CD4-positive, CD25-positive, alpha-beta regulatory T cell (primary cell): Measurements from ENCODE around the gene NFKB2. TPM values are rescaled to one million over a fixed set of nuclear protein-coding genes. Genes with fewer than 3 reads are reported as not detected.

Experiments used
- ATAC-seq, 2 donors: fragments of 150-1000 bp; cut with Tn5 transposase; one replicate each; pipeline ENCODE4 v1.10.0; 2021; ENCODE audit warnings: low read depth in 2 of 2, moderate number of reproducible peaks in 2 of 2, moderate library complexity in 1 of 2
- DNase-seq, 3 donors: peaks; one replicate each; pipeline versions ENCODE4 v3.0.0 to v3.0.0-alpha.2; 2012 to 2022; ENCODE audit warnings: mixed read lengths in 1 of 3
- H3K27ac ChIP-seq: one replicate; pipeline ENCODE4 v1.7.0; 2013; ENCODE audit warnings: mild to moderate bottlenecking, low read length; ENCODE audit not compliant: insufficient read depth, poor library complexity, severe bottlenecking
- H3K27me3 ChIP-seq: one replicate; pipeline ENCODE4 v1.7.0; 2013; ENCODE audit warnings: low read length; ENCODE audit not compliant: control insufficient read depth, insufficient read depth
- H3K36me3 ChIP-seq: one replicate; pipeline ENCODE4 v1.7.0; 2013; ENCODE audit warnings: mild to moderate bottlenecking, low read length, moderate library complexity; ENCODE audit not compliant: control insufficient read depth, insufficient read depth
- H3K4me1 ChIP-seq: 2 replicates; pipeline ENCODE4 v1.7.0; 2013; ENCODE audit warnings: mild to moderate bottlenecking, low read length; ENCODE audit not compliant: insufficient read depth, control insufficient read depth, poor library complexity, severe bottlenecking
- H3K4me3 ChIP-seq: one replicate; pipeline ENCODE4 v1.7.0; 2013; ENCODE audit warnings: low read depth, mild to moderate bottlenecking, low read length, moderate library complexity
- H3K9me3 ChIP-seq, 2 experiments: 1 replicate in 1 of 2; 2 replicates in 1 of 2; pipeline ENCODE4 v1.7.0; 2013; ENCODE audit warnings: low read length in 2 of 2, mild to moderate bottlenecking in 1 of 2, moderate library complexity in 1 of 2; ENCODE audit not compliant: control insufficient read depth in 2 of 2
- H3K27ac Mint-ChIP-seq, 3 donors: one replicate each; pipeline ENCODE4 v1.8.0; 2020 to 2022; ENCODE audit warnings: mild to moderate bottlenecking in 3 of 3, mixed read lengths in 3 of 3, moderate library complexity in 2 of 3
- H3K27me3 Mint-ChIP-seq: one replicate; pipeline ENCODE4 v1.8.0; 2022; ENCODE audit warnings: mild to moderate bottlenecking, mixed read lengths
- H3K36me3 Mint-ChIP-seq: one replicate; pipeline ENCODE4 v1.8.0; 2020; ENCODE audit warnings: mixed read lengths
- H3K4me1 Mint-ChIP-seq, 4 donors: one replicate each; pipeline ENCODE4 v1.8.0; 2020 to 2022; ENCODE audit warnings: mixed read lengths in 4 of 4, mild to moderate bottlenecking in 1 of 4
- H3K4me3 Mint-ChIP-seq, 4 donors: one replicate each; pipeline ENCODE4 v1.8.0; 2020 to 2022; ENCODE audit warnings: mild to moderate bottlenecking in 4 of 4, mixed read lengths in 4 of 4, moderate library complexity in 3 of 4
- H3K9me3 Mint-ChIP-seq, 7 donors: one replicate each; pipeline ENCODE4 v1.8.0; 2020 to 2022; ENCODE audit warnings: mixed read lengths in 7 of 7, mild to moderate bottlenecking in 3 of 7, moderate library complexity in 2 of 7
- polyA plus RNA-seq, 4 donors: library from polyadenylated mRNA; unstranded; fragments of 300-500 nt; fragmentation: Illumina TruSeq; gene quantifications; one replicate each; pipeline ENCODE4 v1.2.3, GENCODE V29; 2021
- total RNA-seq: library from RNA; stranded (reverse); gene quantifications from one replicate; pipeline ENCODE4 v1.2.3, GENCODE V29; 2022

Gene NFKB2
- total and polyA plus RNA-seq, 5 donors from 2014 or later: 6.3 to 385 (median 6.9) TPM

GRCh38 chr10:102384606-102385429 is 10.7 kb upstream of the NFKB2 start:
- Histone ChIP-seq H3K4me3 (no peak overlapping the region), H3K27ac (no peak overlapping the region), H3K36me3 (peaks cover 22% of the 10 kb centered on the region), H3K27me3 (no peaks in the 10 kb centered on the region), H3K4me1 (no peaks in the 10 kb centered on the region), H3K9me3 (no peaks in the 10 kb centered on the region)
- Mint-ChIP-seq H3K27me3 (no peaks in the 10 kb centered on the region), H3K36me3 (peaks cover 21% of the 10 kb centered on the region), H3K4me1 (peaks cover 0 to 6% (median 0%) of the 10 kb centered on the region in 4 donors), H3K9me3 (no peaks in the 10 kb centered on the region), H3K4me3 (no peak overlapping the region), H3K27ac (peak overlapping the region in 1 of 3 donors; percentile 76)
- DNase-seq (no peak), ATAC-seq (no peak)

- H3K4me3 ChIP-seq: no peak overlapping the region
- Mint-ChIP-seq H3K4me1 (peaks cover 4 to 12% (median 8%) of the 10 kb centered on the region in 4 donors), H3K9me3 (no peaks in the 10 kb centered on the region), H3K27me3 (peaks cover 8% of the 10 kb centered on the region), H3K36me3 (no peaks in the 10 kb centered on the region), H3K4me3 (peak overlapping the region in 1 of 4 donors; percentile 72), H3K27ac (no peak overlapping the region)
- no peak overlapping the region for H3K27ac ChIP-seq
- peaks cover 6% of the 10 kb centered on the region for H3K4me1 ChIP-seq
- H3K9me3 ChIP-seq: no peaks in the 10 kb centered on the region
- no peaks in the 10 kb centered on the region for H3K27me3 ChIP-seq
- no peaks in the 10 kb centered on the region for H3K36me3 ChIP-seq
- no peak for DNase-seq
- no peak for ATAC-seq
Measured at GRCh38 chr10:102389894-102390293, 5.6 kb upstream of the NFKB2 start.

DNA sequence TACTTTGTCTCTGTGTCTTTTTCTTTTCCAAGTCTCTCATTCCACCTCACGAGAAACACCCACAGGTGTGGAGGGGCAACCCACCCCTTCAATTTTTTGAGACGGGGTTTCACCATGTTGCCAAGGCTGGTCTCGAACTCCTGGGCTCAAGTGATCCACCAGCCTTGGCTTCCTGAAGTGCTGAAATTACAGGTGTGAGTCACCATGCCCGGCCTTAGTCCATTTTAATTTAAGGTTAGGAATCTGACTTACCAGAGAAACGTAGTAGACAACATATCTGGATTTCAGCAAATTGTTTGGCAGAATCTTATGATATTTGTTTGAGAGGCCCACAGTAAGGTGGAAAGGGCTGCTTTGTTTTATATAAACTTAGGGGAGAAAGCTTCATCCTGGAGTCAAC is 3.2 kb upstream of the NFKB2 start:
- H3K4me3 ChIP-seq: no peak overlapping the region
- H3K27ac ChIP-seq: no peak overlapping the region
- H3K4me1 ChIP-seq: peaks cover 20% of the 10 kb centered on the region
- no peak for ATAC-seq
- peaks cover 4 to 29% (median 12%) of the 10 kb centered on the region in 4 donors for H3K4me1 Mint-ChIP-seq
- H3K27me3 ChIP-seq: no peaks in the 10 kb centered on the region
- H3K27me3 Mint-ChIP-seq: peaks cover 10% of the 10 kb centered on the region
- H3K36me3 ChIP-seq: peaks cover 3% of the 10 kb centered on the region
- peak overlapping the region in 2 of 3 donors; percentile 2 to 95 for H3K27ac Mint-ChIP-seq
- H3K36me3 Mint-ChIP-seq: no peaks in the 10 kb centered on the region
- no peaks in the 10 kb centered on the region for H3K9me3 ChIP-seq
- DNase-seq: no peak
- H3K4me3 Mint-ChIP-seq: peak overlapping the region in 3 of 4 donors; percentile 11 to 96 (median 38)
- H3K9me3 Mint-ChIP-seq: no peaks in the 10 kb centered on the region

DNA sequence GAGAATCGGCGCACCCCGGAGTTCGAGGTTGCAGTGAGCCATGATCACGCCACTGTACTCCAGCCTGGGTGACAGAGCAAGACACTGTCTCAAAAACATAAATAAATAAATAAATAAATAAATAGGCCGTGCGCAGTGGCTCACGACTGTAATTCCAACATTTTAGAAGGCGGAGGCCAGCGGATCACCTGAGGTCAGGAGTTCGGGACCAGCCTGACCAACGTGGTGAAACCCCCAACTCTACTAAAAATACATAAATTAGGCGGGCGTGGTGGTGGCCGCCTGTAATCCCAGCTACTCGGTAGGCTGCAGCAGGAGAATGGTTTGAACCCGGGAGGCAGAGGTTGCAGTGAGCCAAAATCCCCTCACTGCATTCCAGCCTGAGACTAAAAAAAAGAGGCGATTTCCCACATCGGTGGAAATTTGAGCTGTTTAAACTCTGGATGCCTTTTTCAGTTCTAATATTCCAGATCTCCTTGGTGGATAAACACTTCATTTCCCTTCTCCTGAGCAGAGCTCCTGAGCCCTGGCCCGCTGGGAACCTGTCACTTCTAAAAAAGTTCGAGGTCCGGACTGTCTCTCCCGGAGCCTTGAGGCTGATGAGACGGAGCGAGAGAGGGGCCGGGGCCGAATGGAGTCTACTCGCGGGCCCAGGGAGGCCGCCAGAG is 2.0 kb upstream of the NFKB2 start:
- DNase-seq (no peak), ATAC-seq (no peak)
- H3K36me3 Mint-ChIP-seq: no peaks in the 10 kb centered on the region
- no peaks in the 10 kb centered on the region for H3K9me3 Mint-ChIP-seq
- Histone ChIP-seq H3K36me3 (peaks cover 10% of the 10 kb centered on the region), H3K4me3 (peak overlapping the region; percentile 85), H3K27ac (peak overlapping the region; percentile 100), H3K27me3 (no peaks in the 10 kb centered on the region), H3K9me3 (no peaks in the 10 kb centered on the region), H3K4me1 (peaks cover 32% of the 10 kb centered on the region)
- peak overlapping the region; percentile 94 to 97 (median 96) for H3K4me3 Mint-ChIP-seq
- H3K27ac Mint-ChIP-seq: peak overlapping the region; percentile 99 to 100 (median 100)
- H3K4me1 Mint-ChIP-seq: peaks cover 4 to 41% (median 20%) of the 10 kb centered on the region in 4 donors
- H3K27me3 Mint-ChIP-seq: peaks cover 15% of the 10 kb centered on the region

DNA sequence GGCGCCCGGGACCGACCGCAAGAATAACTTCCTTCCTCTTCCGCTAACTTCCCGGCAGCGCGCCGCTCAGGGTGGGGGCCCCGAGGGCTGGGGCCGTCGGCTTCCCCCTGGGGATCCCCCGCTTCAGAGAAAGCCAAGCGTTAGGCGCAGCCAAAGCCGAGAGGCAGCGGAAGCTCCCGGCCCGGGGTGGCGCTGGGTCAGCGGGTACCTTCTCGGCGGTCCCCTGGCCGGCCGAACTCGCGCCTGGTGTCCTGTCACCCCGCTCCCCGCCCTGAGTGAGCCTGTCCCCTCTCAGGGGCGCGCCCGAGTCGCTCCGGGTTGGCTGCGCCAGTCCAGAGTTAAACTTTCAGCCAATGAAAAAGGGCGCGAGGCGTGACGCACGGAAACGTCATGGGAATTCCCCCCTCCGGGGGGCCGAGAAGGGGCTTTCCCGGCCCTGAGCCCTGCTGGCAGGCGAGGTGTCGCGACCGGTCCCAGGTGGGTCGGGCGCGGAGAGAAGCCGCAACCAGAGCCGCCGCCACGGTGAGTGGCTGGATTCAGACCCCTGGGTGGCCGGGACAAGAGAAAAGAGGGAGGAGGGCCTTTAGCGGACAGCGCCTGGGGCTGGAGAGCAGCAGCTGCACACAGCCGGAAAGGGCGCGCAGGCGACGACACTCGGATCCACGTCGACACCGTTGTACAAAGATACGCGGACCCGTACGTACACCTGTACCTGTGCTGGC is 1.3 kb upstream of the NFKB2 start:
- Histone ChIP-seq H3K4me3 (peak overlapping the region; percentile 97), H3K27me3 (no peaks in the 10 kb centered on the region), H3K36me3 (peaks cover 11% of the 10 kb centered on the region), H3K4me1 (peaks cover 38% of the 10 kb centered on the region), H3K27ac (peak overlapping the region; percentile 100), H3K9me3 (no peaks in the 10 kb centered on the region)
- DNase-seq (peak; percentile 97 to 100 (median 99)), ATAC-seq (peak; percentile 82 to 84)
- H3K27me3 Mint-ChIP-seq: peaks cover 18% of the 10 kb centered on the region
- no peaks in the 10 kb centered on the region for H3K9me3 Mint-ChIP-seq
- peak overlapping the region; percentile 99 to 100 (median 100) for H3K27ac Mint-ChIP-seq
- H3K36me3 Mint-ChIP-seq: no peaks in the 10 kb centered on the region
- H3K4me3 Mint-ChIP-seq: peak overlapping the region; percentile 94 to 97 (median 96)
- peaks cover 4 to 45% (median 21%) of the 10 kb centered on the region in 4 donors for H3K4me1 Mint-ChIP-seq

- Mint-ChIP-seq H3K4me1 (peaks cover 4 to 50% (median 24%) of the 10 kb centered on the region in 4 donors), H3K9me3 (no peaks in the 10 kb centered on the region), H3K36me3 (no peaks in the 10 kb centered on the region), H3K27me3 (peaks cover 18% of the 10 kb centered on the region), H3K27ac (peak overlapping the region; percentile 99 to 100 (median 100)), H3K4me3 (peak overlapping the region; percentile 94 to 97 (median 96))
- no peaks in the 10 kb centered on the region for H3K9me3 ChIP-seq
- no peaks in the 10 kb centered on the region for H3K27me3 ChIP-seq
- H3K4me3 ChIP-seq: peak overlapping the region; percentile 97
- DNase-seq: no peak
- H3K4me1 ChIP-seq: peaks cover 44% of the 10 kb centered on the region
- peaks cover 11% of the 10 kb centered on the region for H3K36me3 ChIP-seq
- H3K27ac ChIP-seq: peak overlapping the region; percentile 100
- ATAC-seq: no peak
Measured at GRCh38 chr10:102394801-102395399, 605 bp upstream of the NFKB2 start.

GRCh38 chr10:102396317-102396650 is 779 bp downstream of the NFKB2 start:
- no peak for ATAC-seq
- no peaks in the 10 kb centered on the region for H3K27me3 ChIP-seq
- Mint-ChIP-seq H3K4me1 (peaks cover 4 to 57% (median 27%) of the 10 kb centered on the region in 4 donors), H3K9me3 (no peaks in the 10 kb centered on the region), H3K27me3 (peaks cover 18% of the 10 kb centered on the region), H3K36me3 (no peaks in the 10 kb centered on the region), H3K4me3 (peak overlapping the region; percentile 94 to 97 (median 96)), H3K27ac (peak overlapping the region; percentile 96 to 100 (median 100))
- no peaks in the 10 kb centered on the region for H3K9me3 ChIP-seq
- H3K27ac ChIP-seq: peak overlapping the region; percentile 100
- H3K4me1 ChIP-seq: peaks cover 51% of the 10 kb centered on the region
- peaks cover 20% of the 10 kb centered on the region for H3K36me3 ChIP-seq
- DNase-seq: no peak
- H3K4me3 ChIP-seq: peak overlapping the region; percentile 78
